Measurements from ENCODE around the gene UPF2.

GRCh38 chr10:12048547-12048946, 5.9 kb upstream of the UPF2 start:
- no peak for TF ChIP-seq POLR2AphosphoS5 (IDR thresholded peaks at IDR 0.05; ENCODE audit: low read depth, low read length)
- TF ChIP-seq POLR2A (IDR thresholded peaks at IDR 0.05; ENCODE audit: low read depth, low read length) = no peak
- no peak for TF ChIP-seq TAF1 (IDR thresholded peaks at IDR 0.05; ENCODE audit: borderline replicate concordance, low read depth, low read length)

Data from GM12892 (cell line).